D341Med (cell line): ENCODE measurements around the gene BMP10.

ENCODE experiments used
- DNase-seq: peaks from one replicate; pipeline ENCODE4 v3.0.0; 2012; ENCODE audit warnings: low spot score

BMP10 gene

GRCh38 chr2:68817306-68817705 lies 53.9 kb downstream of the BMP10 start:
- DNase-seq, result no peak
